HG03135 (cell line): ENCODE data around the gene HOXC11.

Experiments
- ATAC-seq: cut with Tn5 transposase; IDR thresholded peaks from one replicate; pipeline ENCODE4 v1.9.1; 2021; ENCODE audit warnings: mild to moderate bottlenecking, moderate library complexity; ENCODE audit not compliant: unreplicated experiment

HOXC11 gene

DNA sequence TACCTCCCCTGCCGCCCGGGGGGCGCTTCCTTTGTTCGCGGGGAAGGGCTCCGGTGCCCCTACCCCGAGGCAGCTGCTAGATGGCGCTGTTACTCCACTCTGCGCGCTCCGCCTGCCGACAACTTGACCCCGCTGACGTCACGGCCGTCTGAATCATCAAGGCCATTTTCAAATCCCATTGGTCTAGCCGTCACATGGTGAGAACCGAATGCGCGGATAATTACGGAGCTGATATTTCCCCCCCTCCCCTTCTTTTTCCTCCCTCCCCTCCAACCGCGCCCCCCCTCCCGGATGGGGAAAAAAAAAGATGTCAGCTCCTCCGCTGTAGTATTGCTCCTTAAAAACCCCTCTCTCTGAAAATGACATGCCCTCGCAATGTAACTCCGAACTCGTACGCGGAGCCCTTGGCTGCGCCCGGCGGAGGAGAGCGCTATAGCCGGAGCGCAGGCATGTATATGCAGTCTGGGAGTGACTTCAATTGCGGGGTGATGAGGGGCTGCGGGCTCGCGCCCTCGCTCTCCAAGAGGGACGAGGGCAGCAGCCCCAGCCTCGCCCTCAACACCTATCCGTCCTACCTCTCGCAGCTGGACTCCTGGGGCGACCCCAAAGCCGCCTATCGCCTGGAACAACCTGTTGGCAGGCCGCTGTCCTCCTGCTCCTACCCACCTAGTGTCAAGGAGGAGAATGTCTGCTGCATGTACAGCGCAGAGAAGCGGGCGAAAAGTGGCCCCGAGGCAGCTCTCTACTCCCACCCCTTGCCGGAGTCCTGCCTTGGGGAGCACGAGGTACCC lies 12.2 kb downstream of the HOXC11 start, which contains the start of gene HOXC10:
Gene HOXC10, plus strand, starts transcription at position 246 of the 791 bp plus-strand sequence. Its CDS starts 114 bp downstream, at position 360.
- ATAC-seq = no peak

- no peak for ATAC-seq
Measured at GRCh38 chr12:53985692-53985993, 12.7 kb downstream of the HOXC11 start.

DNA sequence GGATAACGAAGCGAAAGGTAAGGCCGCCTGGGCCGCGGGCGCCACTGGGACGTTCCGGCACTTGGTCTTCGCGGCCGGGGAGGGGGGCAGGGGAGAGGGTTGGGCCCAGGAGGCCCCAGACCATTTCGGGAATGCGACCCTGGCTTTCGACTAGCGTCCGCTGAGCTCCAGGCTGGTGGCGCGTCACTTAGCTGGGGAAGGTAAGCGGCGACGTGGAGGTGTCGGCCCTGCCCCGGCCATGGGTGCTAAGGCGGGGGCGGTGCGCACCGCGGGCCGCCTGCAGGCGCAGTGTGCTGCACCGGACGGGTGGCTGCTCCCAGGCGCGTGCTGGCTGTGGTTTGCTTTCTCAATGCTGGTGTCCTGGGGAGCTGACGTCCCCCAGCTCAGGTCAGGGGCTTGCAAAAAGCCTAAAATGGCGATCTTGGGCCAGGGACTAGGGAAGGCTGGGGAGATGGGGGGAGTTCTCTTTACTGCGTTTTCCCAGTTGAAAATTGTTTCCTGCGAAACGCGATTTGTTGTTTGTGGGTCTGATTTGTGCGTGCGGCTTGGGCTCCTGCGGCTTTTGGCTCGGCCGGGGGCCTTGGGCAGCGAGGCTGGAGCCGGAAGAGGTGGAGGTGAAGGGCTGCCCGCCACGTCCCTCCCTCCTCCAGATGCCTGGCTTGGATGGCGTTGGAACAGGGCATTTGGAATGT lies 13.2 kb downstream of the HOXC11 start:
- no peak for ATAC-seq

DNA sequence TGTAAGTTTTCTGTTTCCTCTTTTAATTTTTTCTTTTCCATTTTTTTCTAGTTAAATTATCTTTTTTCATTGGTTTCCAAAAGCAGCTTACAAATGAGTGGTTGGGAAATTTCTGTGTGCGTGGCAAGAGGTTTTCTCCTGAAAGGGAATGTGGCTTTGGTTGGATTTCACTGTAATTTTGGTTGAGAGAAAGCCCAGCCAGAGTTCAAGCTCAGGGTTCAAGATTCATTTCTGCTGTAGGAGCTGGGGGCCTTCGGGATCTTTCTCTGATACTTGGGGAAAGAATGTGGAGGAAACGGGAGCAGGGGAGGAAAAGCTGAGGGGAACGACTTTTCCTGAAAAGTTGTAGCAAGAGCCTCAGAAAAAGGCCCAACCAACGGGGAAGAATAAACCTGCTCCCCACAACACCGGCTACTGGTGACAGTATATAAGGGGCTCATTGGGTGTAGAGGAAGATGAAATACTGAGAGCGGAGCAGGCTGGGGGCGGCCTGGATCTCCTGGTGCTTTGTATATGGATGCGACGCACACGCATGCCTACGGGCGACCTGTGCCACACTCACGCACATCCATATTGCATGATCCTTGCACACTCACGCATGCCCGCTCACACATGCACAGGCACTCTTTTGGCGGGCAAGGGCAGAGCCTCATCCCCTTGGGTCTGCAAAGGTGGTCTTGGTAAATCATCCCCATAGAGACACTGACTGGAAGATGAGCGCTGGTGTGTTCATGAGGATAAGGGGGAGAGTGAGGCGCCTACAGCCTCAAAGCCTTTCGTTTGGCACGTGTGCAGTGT lies 14.0 kb downstream of the HOXC11 start:
- ATAC-seq = no peak

DNA sequence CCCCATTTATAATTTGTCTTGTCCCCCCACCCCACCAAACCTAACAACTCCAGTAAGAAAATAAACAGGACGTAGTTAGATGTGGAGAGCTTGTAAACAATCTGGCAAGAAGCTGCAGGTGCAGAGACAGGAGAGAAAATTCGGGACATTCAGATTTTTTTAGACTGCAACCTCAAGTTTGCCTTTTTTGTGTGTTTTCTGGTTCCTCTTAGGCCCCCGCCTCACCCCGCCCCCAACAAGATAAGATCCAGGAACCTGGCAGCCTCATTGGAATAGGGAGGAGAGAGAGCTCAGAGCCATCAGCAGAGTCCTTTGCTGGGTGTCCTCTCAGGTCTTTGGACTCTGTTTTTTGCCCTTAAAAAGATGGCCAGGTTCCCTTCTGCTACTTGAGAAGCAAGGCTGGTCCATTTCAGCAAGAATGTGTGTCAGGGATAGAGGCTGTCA lies 14.9 kb downstream of the HOXC11 start:
- ATAC-seq = no peak

DNA sequence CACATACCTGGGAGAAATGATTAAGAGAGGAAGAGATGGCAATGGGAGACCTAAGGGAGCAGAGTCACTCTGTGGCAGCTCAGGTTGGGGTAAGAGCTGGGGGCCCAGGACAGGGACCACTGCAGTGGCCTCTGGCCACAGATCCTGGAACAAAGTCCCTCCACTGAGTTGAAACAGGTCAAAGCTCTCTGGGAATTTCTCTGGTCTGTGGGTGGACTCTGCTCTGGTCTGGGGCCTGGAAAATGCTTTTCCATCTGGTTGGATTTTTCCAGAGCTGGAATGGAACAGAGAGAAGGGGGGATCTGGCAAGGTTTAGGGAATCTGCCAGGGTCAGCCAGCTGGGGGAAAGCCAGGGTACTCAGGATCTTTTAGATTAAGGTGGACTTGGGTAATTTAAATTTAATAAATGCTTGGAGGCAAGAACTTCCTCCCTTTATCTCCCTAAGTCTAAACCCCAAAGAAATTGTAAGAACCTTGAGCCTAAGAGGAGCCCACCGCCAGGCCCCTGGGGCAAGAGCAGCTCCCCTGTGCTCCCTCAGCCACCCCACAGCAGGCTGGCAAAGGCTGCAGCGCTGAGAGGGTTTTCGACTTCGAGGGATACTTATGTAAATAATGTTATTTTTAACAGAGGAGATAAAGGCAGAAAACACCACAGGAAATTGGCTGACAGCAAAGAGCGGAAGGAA lies 15.8 kb downstream of the HOXC11 start:
- no peak for ATAC-seq

GRCh38 chr12:53989227-53990113 lies 16.5 kb downstream of the HOXC11 start:
- ATAC-seq = no peak

GRCh38 chr12:53990311-53991076 lies 17.6 kb downstream of the HOXC11 start:
- ATAC-seq = no peak

DNA sequence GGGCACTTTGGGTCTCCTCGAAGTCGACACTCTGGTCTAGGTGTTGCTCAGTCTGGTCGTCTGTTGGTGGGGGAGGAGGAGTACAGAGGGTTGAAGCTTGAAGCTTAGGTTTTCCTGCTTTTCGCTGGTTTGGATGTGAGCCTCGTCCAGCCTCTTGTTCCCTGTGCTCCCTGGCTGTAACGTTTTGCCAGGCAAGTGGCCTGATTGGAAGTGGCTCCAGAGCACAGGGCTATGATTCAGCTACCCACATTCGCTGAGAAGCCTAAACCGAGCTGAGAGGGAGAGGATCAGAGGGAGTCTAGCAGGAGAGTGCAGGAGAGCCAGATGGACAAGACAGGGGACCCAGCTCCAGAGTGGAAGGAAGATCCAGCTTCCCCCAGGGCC lies 18.1 kb downstream of the HOXC11 start:
- ATAC-seq = no peak

GRCh38 chr12:53992377-53992889 lies 19.5 kb downstream of the HOXC11 start:
- no peak for ATAC-seq

- no peak for ATAC-seq
Measured at GRCh38 chr12:53993162-53994008, 20.5 kb downstream of the HOXC11 start.

DNA sequence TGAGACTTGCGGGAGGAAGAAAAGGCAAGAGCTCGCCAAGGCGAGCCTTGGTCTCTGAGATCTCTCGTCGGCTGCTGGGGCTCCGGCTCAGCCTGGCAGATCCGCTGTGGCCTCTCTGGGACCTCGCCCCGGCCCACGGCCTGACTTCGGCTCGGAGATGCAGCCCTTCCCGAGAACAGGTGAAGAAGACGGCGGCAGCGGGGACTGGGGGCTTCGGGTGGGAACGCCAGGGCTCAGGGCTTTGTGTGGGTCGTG lies 21.0 kb downstream of the HOXC11 start:
- ATAC-seq = no peak

DNA sequence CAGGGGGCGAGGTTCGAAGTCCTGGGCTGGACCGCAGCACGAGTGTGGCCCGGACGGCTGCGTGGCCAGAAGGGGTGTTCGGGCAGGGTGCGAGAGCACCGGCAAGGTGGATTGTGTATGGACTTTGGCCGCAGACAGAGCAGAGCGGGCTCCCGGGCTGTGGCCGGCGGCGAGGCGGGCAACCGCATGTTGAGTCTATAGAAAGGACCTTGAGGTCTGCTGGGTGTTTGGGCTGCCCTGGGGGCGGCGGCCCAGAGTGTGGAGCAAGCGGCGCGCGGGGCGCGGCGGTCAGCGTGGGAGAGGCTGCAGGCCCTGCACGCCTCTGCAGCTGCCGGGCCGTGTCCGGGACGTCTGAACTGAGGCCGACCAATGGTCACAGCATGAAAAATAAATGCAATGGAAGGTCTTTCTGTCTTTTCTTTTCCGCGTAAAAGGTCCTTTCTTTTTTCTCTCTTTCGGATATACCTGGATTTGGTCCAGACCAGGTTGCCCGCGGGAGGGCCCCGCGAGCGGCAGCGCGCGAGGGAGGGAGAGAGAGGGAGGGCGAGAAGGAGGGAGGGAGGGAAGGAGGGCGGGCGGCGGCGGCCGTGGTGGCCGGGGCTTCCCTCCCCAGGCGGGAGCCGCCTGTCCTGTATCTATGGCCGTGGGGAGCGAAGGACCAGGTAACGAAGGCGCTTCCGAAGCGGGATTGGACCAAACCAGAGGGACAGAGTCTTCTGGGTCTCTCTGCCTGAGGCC lies 21.5 kb downstream of the HOXC11 start:
- ATAC-seq = no peak

DNA sequence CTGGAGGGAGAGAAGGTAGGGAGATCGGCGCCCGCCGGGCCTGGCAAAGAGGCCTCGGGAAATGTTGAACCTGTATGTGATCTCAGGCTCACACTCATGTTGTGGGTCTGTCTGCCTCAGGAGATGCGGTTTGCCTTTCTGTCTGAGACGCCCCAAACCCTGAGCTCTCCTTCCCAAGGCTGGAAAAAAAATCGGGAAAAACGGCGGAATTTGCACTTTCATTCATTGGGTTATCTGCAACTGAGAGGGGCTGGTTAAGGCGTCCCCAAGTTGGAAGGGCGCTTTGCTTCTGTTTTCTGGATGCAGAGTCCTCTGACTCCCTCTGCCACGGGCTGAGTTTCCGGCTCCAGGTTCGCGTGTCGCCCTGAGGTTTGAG lies 22.1 kb downstream of the HOXC11 start:
- ATAC-seq = no peak

- no peak for ATAC-seq
Measured at GRCh38 chr12:53995378-53996239, 22.7 kb downstream of the HOXC11 start.

GRCh38 chr12:53996240-53997203 lies 23.6 kb downstream of the HOXC11 start:
- ATAC-seq = no peak
